ENCODE data around the gene ARHGDIB.

- TF ChIP-seq CTCF (IDR thresholded peaks at IDR 0.05), result no peak
- TF ChIP-seq POLR2A (IDR thresholded peaks at IDR 0.05), result no peak
Measured at GRCh38 chr12:14950421-14950820, 11.0 kb downstream of the ARHGDIB start.
